Ishikawa (cell line): ENCODE data around the gene AGAP2.
A peak's percentile ranks its signal among the peaks of the same experiment; 100 is the strongest.

ENCODE experiments used
- CEBPB ChIP-seq: IDR thresholded peaks from 2 replicates; pipeline ENCODE4 v1.6.1; 2012
- CREB1 ChIP-seq: IDR thresholded peaks from 2 replicates; pipeline ENCODE4 v1.6.1; 2012; ENCODE audit warnings: low read depth
- EGR1 ChIP-seq: IDR thresholded peaks from 2 replicates; pipeline ENCODE4 v1.6.1; 2012
- EP300 ChIP-seq: IDR thresholded peaks from 2 replicates; pipeline ENCODE4 v1.6.1; 2012; ENCODE audit warnings: borderline replicate concordance
- FOXM1 ChIP-seq: IDR thresholded peaks from 2 replicates; pipeline ENCODE4 v1.6.1; 2012; ENCODE audit warnings: low read depth, borderline replicate concordance
- NFIC ChIP-seq: IDR thresholded peaks from 2 replicates; pipeline ENCODE4 v1.6.1; 2012
- RAD21 ChIP-seq: IDR thresholded peaks from 2 replicates; pipeline ENCODE4 v1.6.1; 2012; ENCODE audit warnings: low read depth
- TAF1 ChIP-seq: IDR thresholded peaks from 2 replicates; pipeline ENCODE4 v1.6.1; 2012; ENCODE audit warnings: low read depth, mild to moderate bottlenecking
- TCF12 ChIP-seq: IDR thresholded peaks from 2 replicates; pipeline ENCODE4 v1.6.1; 2012; ENCODE audit warnings: low read depth
- TEAD4 ChIP-seq: IDR thresholded peaks from 2 replicates; pipeline ENCODE4 v1.6.1; 2012
- YY1 ChIP-seq: IDR thresholded peaks from 2 replicates; pipeline ENCODE4 v1.6.1; 2012; ENCODE audit warnings: low read depth
- ZBTB7A ChIP-seq: IDR thresholded peaks from 2 replicates; pipeline ENCODE4 v1.6.1; 2012; ENCODE audit warnings: low read depth
- TF ChIP-seq, protein P1 (sequence below): IDR thresholded peaks from 2 replicates; pipeline ENCODE4 v1.6.1; 2012
- TF ChIP-seq, protein P2 (sequence below): IDR thresholded peaks from 2 replicates; pipeline ENCODE4 v1.6.1; 2012; ENCODE audit warnings: low read depth, mild to moderate bottlenecking
- TF ChIP-seq, protein P3 (sequence below): IDR thresholded peaks from 2 replicates; pipeline ENCODE4 v1.6.1; 2012

AGAP2 gene

DNA sequence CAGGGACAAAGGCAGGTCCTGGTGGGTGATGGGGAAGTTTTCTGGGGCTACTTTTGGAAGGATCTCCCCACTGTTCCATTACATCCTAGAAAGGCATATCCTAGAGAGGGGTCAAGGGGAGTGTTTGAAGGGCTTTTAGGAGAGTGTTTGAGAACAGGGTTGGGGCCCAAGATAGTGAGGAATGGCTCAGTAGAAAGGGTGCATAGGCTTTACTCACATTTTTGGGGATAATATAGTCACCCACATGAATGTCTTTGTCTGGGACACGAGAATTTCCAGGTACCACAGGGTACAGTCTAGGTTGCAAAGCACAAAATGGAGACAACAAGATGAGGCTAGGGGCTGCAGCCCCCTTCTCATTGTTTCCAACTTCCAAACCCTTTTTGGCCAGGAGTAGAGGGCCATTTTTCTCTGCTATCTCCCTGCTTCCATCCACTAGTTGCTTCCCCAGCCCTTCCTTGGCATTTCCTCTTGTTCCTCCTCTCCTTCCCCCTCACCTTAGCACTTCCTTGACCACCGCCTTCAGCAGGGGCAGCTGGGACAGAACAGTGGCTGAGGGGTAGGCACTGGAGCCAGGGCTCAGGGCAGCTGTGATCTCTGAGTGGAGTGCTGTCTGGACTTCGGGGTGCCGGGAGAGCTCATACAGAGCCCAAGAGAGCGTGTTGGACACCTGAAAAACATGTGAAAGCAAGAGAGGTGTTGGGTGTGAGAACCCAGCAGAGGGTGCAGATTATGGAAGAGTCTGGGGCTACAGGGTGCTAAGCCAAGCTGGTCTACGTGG, 25.5 kb upstream of the AGAP2 start:
- TF ChIP-seq FOXM1 (no peak), EGR1 (no peak), TCF12 (no peak), TAF1 (no peak), CEBPB (no peak), NFIC (no peak), TEAD4 (no peak), EP300 (no peak), CREB1 (no peak), RAD21 (no peak), ZBTB7A (no peak), YY1 (no peak)
- TF ChIP-seq, protein P1, sequence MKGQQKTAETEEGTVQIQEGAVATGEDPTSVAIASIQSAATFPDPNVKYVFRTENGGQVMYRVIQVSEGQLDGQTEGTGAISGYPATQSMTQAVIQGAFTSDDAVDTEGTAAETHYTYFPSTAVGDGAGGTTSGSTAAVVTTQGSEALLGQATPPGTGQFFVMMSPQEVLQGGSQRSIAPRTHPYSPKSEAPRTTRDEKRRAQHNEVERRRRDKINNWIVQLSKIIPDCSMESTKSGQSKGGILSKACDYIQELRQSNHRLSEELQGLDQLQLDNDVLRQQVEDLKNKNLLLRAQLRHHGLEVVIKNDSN, result no peak
- TF ChIP-seq, protein P2, sequence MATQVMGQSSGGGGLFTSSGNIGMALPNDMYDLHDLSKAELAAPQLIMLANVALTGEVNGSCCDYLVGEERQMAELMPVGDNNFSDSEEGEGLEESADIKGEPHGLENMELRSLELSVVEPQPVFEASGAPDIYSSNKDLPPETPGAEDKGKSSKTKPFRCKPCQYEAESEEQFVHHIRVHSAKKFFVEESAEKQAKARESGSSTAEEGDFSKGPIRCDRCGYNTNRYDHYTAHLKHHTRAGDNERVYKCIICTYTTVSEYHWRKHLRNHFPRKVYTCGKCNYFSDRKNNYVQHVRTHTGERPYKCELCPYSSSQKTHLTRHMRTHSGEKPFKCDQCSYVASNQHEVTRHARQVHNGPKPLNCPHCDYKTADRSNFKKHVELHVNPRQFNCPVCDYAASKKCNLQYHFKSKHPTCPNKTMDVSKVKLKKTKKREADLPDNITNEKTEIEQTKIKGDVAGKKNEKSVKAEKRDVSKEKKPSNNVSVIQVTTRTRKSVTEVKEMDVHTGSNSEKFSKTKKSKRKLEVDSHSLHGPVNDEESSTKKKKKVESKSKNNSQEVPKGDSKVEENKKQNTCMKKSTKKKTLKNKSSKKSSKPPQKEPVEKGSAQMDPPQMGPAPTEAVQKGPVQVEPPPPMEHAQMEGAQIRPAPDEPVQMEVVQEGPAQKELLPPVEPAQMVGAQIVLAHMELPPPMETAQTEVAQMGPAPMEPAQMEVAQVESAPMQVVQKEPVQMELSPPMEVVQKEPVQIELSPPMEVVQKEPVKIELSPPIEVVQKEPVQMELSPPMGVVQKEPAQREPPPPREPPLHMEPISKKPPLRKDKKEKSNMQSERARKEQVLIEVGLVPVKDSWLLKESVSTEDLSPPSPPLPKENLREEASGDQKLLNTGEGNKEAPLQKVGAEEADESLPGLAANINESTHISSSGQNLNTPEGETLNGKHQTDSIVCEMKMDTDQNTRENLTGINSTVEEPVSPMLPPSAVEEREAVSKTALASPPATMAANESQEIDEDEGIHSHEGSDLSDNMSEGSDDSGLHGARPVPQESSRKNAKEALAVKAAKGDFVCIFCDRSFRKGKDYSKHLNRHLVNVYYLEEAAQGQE, result no peak
- TF ChIP-seq, protein P3, sequence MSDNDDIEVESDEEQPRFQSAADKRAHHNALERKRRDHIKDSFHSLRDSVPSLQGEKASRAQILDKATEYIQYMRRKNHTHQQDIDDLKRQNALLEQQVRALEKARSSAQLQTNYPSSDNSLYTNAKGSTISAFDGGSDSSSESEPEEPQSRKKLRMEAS, result no peak

DNA sequence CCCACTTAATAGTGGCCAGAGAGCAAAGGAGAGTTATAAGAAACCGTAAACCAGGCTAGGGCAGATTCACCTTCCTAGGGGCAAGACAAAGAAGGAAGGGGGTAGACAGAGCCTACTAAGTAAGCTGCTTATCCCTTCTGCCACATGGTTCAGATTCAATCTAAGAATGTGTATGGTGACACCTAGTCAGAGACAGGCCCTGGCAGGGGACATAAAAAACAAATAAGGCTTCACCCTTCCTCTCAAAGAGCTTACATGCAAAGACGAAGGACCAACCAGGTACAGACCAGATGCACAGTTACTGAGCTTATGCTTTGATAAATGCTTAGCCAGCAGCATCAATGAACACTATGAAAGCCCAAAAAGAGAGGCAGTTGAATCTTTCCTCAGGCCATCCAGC, 23.9 kb upstream of the AGAP2 start:
- TF ChIP-seq RAD21 (no peak), ZBTB7A (no peak), TAF1 (no peak), NFIC (no peak)
- TF ChIP-seq, protein P3, result no peak
- TF ChIP-seq, protein P1, result no peak

DNA sequence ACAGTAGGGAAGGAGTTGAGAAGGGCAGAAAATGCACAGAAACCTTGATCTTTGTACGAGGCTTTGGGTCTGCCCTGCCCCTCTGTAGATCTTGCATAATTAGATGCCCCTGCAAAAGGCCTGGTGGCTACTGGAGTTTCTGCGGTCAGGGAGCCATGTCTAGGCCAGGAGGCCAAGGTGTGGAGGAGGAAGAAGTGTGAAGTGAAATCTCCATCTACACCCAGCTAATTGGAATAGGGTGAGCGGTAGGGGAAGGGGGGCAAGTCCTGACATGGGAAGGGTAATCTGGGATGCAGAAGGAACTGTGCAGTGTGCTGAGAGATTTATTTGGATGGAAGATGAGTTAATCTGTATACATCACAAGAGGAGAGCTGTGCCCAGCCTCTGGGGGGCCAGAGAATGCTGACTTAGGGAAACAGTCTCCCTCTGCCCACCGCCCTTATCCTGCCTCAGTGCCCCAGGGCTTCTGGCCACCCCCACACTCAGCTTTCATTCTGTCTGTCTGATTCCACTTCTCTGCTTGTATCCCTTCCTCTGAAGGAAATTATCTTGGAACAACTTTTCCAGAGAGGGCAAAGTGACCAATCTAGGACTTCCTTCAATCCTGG, 23.0 kb upstream of the AGAP2 start:
- no peak for TF ChIP-seq EGR1
- TF ChIP-seq FOXM1, result no peak
- TF ChIP-seq TEAD4, result no peak
- no peak for TF ChIP-seq NFIC
- TF ChIP-seq, protein P2, result no peak
- no peak for TF ChIP-seq YY1
- no peak for TF ChIP-seq CREB1
- TF ChIP-seq TAF1, result no peak
- no peak for TF ChIP-seq CEBPB
- TF ChIP-seq TCF12, result no peak
- no peak for TF ChIP-seq ZBTB7A
- TF ChIP-seq, protein P1, result no peak
- TF ChIP-seq, protein P3, result no peak
- no peak for TF ChIP-seq EP300
- no peak for TF ChIP-seq RAD21

DNA sequence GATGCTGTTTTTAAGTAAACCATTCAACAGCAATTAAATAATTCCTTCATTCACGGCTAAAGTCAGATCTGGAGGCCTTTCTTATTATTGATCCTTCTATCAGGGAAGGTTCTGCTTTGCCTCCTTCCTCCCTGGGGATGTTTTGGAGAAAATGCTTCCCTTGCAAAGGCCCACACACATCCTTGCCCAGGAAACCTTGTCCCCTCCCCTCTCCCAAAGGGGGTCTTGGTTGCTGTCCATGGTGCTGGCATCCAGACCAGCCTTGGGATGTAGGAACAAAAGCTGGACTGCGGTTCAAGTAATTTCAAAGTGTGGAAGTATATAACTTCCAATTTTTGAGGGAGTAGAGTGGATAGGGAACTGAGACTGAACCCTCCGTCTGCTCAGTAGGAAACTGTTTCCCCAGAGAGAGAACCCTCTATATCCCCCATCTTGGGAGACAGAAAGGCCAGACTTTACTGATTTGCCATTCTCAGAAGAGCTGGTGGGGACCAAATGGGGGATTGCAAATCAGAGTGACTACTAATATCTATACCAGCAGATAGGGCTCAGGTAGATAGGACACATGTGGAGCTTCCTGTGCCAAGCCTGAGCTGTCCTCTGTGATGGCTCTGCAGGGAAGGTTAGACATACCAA, 21.9 kb upstream of the AGAP2 start:
- TF ChIP-seq, protein P2, result peak; percentile 97
- no peak for TF ChIP-seq TCF12
- TF ChIP-seq, protein P1, result no peak
- TF ChIP-seq ZBTB7A, result peak; percentile 91
- 0 out of 2 replicates have a peak, but pooled peaks have one; percentile 25 for TF ChIP-seq TEAD4
- no peak for TF ChIP-seq NFIC
- no peak for TF ChIP-seq EP300
